Heart left ventricle (tissue), 16 donors: Measurements from ENCODE around the gene PTPRN2. TPM values are rescaled to one million over a fixed set of nuclear protein-coding genes. Genes with fewer than 3 reads are reported as not detected.

Experiments
- ATAC-seq, 4 donors: fragments of 200-7000 bp; cut with Tn5 transposase; one replicate each; pipeline ENCODE4 v1.9.1; 2020 to 2022; ENCODE audit warnings: moderate library complexity in 4 of 4, mild to moderate bottlenecking in 3 of 4, moderate number of reproducible peaks in 1 of 4
- DNase-seq, 5 donors: peaks; one replicate each; pipeline ENCODE4 v3.0.0-alpha.2; 2020
- H3K27ac ChIP-seq, 12 donors: fragments of 200-600 bp; sonication (generic) in 4 of 12; one replicate each; pipeline versions ENCODE4 v1.5.0 to v1.8.0; 2016 to 2022; ENCODE audit warnings: mild to moderate bottlenecking in 2 of 12
- H3K27me3 ChIP-seq, 9 donors: fragments of 200-600 bp; sonication (generic) in 2 of 9; one replicate each; pipeline versions ENCODE4 v1.5.1 to v1.8.0; 2016 to 2022; ENCODE audit warnings: mild to moderate bottlenecking in 3 of 9
- H3K36me3 ChIP-seq, 9 donors: fragments of 200-600 bp; sonication (generic) in 2 of 9; one replicate each; pipeline versions ENCODE4 v1.5.0 to v1.8.0; 2018 to 2022; ENCODE audit warnings: mild to moderate bottlenecking in 2 of 9
- H3K4me1 ChIP-seq, 12 donors: fragments of 200-600 bp; sonication (generic) in 4 of 12; one replicate each; pipeline versions ENCODE4 v1.5.0 to v1.8.0; 2016 to 2022; ENCODE audit warnings: mild to moderate bottlenecking in 3 of 12
- H3K4me3 ChIP-seq, 12 donors: fragments of 200-600 bp; sonication (generic) in 4 of 12; one replicate each; pipeline versions ENCODE4 v1.5.0 to v1.8.0; 2017 to 2022; ENCODE audit warnings: mild to moderate bottlenecking in 9 of 12, moderate library complexity in 4 of 12
- H3K9me3 ChIP-seq, 12 donors: fragments of 200-600 bp; sonication (generic) in 4 of 12; one replicate each; pipeline versions ENCODE4 v1.5.0 to v1.8.0; 2016 to 2022; ENCODE audit warnings: mild to moderate bottlenecking in 1 of 12
- CTCF ChIP-seq, 12 donors: fragments of 200-600 bp; sonication (generic) in 4 of 12; IDR thresholded peaks; one replicate each; pipeline versions ENCODE4 v1.5.0 to v1.8.0; 2018 to 2022; ENCODE audit warnings: antibody characterized with exemption in 12 of 12, mild to moderate bottlenecking in 5 of 12
- POLR2A ChIP-seq, 2 donors: fragments of 450-650 bp; IDR thresholded peaks; one replicate each; pipeline ENCODE4 v1.6.1; 2017; ENCODE audit warnings: antibody characterized with exemption in 2 of 2, mild to moderate bottlenecking in 2 of 2, moderate library complexity in 2 of 2
- WGBS, 4 donors: extraction: QIAGEN DNeasy Blood & Tissue Kit in 2 of 4; methylation state at CpG; one replicate each; pipeline versions ENCODE4 v1.1.5 to v1.1.7; 2013 to 2018; 5-methylcytosine and 5-hydroxymethylcytosine counted together
- intact Hi-C, 10 donors: fragments of 100-400 bp; cut with DNase I; formaldehyde crosslinking; loops; one replicate each; pipeline versions ENCODE4 v1.11.1 to v1.14.2; 2022
- polyA plus RNA-seq, 2 donors: library from polyadenylated mRNA; stranded (reverse); fragments of 200-250 nt; gene quantifications; one replicate each; pipeline ENCODE4 v1.2.3, GENCODE V29; 2013
- total RNA-seq, 9 donors: library from RNA; depleted of rRNA in 2 of 9; stranded (reverse); fragments of >200 nt in 2 of 9; fragmentation: NEBNext Ultra II Directional in 3 of 9; extraction: Animal tissue kit (Norgen Biotek cat#: 25700) in 3 of 9; gene quantifications; one replicate each; pipeline versions ENCODE4 v1.1.0 to v1.2.4, GENCODE V29; 2016 to 2023
- donor health status: ischemic (EF 13 %, LVEDD 7.1; RV severe dilation, severe dysfunction).
- donor health status: healthy with polysubstance abuse.
- donor health status: DM: no; HTN: yes; CAD: no.
- donor health status: DM: no; HTN: no; CAD: no.
- donor health status: ischemic (EF 25% LVEDD 6.9; RV normal size, moderate dysfunction).
- donor health status: ischemic (EF 25% LVEDD 5.7; RV mildly dilated, moderate dysfunction).
- donor health status: healthy.
- donor health status: DM: yes; HTN: yes; CAD: no.
- donor health status: ischemic (EF 35%, LVEDD 5.7; RV mildly dilated, moderate dysfunction).
- donor health status: nonischemic (EF 11% LVEDD 7.7; RV severe dilation, severe dysfunction).
- donor health status: DM: yes; HTN: yes; CAD: no.
- donor health status: PGD.
- donor health status: ischemic (EF 29% LVEDD 5.4; RV normal size, mild dysfunction).
- donor health status: nonischemic (EF 23%, LVEDD 6.1; RV moderate dilation, normal function).

PTPRN2 gene
- total and polyA plus RNA-seq, 11 donors: 0.61 to 2.3 (median 1.3) TPM

GRCh38 chr7:158135931-158136330, 451.7 kb downstream of the PTPRN2 start:
- ATAC-seq (no peak), DNase-seq (peak in 1 of 5 donors; percentile 29)
- TF ChIP-seq CTCF (IDR thresholded peaks at IDR 0.05) (no peak), POLR2A (IDR thresholded peaks at IDR 0.05) (no peak)
- 80 to 92% (median 82%) methylated on average over 16 of the region's 16 CpGs for WGBS, 4 donors
- no peaks in the 10 kb centered on the region for H3K4me1 ChIP-seq
- intact Hi-C loops: no loop called here
- peaks cover 0 to 3% (median 0%) of the 10 kb centered on the region in 9 donors for H3K27me3 ChIP-seq
- H3K36me3 ChIP-seq: no peaks in the 10 kb centered on the region
- no peak overlapping the region for H3K4me3 ChIP-seq
- H3K27ac ChIP-seq: no peak overlapping the region
- no peaks in the 10 kb centered on the region for H3K9me3 ChIP-seq

DNA sequence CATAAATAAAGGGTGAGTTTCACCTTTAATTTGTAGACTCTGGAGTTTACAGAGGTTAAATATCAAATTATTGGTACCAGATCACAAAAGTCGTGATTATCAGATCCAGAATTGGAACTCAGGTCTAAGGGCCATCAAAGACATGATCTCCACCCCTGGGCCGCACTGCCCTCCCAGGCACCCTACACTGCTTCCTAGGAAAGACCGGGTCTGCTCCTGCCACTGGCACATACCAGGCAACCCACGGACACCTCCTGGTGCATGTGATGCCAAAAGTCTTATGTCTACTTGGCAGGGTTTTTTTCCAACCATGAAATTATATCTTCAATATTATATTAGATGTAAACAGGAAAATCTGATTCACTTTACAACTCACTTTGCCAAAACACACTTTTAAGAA, 452.8 kb downstream of the PTPRN2 start:
- Histone ChIP-seq H3K27ac (no peak overlapping the region), H3K4me1 (no peaks in the 10 kb centered on the region), H3K36me3 (no peaks in the 10 kb centered on the region), H3K27me3 (peaks cover 0 to 3% (median 0%) of the 10 kb centered on the region in 9 donors), H3K9me3 (no peaks in the 10 kb centered on the region), H3K4me3 (no peak overlapping the region)
- no peak for DNase-seq
- no peak for TF ChIP-seq POLR2A (IDR thresholded peaks at IDR 0.05)
- no peak for TF ChIP-seq CTCF (IDR thresholded peaks at IDR 0.05)
- intact Hi-C loops: no loop called here
- no peak for ATAC-seq
- 71 to 79% (median 74%) methylated on average over 4 of the region's 4 CpGs for WGBS, 4 donors

DNA sequence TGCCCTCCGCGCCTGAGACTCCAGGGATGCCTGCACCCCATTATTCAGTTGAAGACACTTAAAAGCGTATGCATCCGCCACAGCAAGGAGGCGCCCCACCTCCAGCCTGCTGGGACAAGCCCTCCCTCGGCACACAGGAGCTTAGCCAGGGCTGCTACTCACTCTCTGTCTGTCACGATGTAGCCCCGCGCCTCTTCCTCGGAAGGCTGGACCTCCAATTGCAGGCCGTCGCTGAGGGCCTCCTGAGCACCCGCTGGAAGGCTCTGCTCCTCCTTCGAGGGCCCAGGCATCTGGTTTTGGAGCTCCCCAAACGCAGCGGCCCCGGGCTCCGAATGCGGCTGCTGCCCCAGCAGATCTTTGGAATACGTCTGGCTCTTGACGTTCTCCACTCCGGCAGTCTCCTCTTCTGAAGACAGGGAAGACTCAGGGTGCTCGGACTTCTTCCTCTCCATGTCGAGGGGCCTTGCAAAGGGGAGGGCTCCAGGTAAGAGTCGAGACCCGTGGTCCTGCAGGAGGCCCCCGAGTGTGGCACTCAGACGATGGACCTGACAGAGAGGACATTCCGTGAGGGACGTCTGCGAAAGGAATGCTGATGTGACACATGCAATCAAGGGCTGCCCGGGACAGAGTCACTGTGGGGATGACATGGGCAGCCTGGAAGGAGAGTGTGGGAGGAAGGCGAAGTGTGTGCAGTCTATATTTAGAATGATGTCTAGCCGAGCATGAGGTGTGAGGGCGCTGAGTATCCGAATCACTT, 453.9 kb downstream of the PTPRN2 start:
- H3K9me3 ChIP-seq: no peaks in the 10 kb centered on the region
- intact Hi-C loops: no loop called here
- H3K4me3 ChIP-seq: no peak overlapping the region
- 81 to 90% (median 85%) methylated on average over 34 to 36 of the region's 36 CpGs for WGBS, 4 donors
- DNase-seq (peak in 1 of 5 donors; percentile 34), ATAC-seq (no peak)
- H3K27me3 ChIP-seq: peaks cover 0 to 3% (median 0%) of the 10 kb centered on the region in 9 donors
- TF ChIP-seq CTCF (IDR thresholded peaks at IDR 0.05) (no peak), POLR2A (IDR thresholded peaks at IDR 0.05) (no peak)
- H3K4me1 ChIP-seq: no peaks in the 10 kb centered on the region
- H3K27ac ChIP-seq: no peak overlapping the region
- no peaks in the 10 kb centered on the region for H3K36me3 ChIP-seq

DNA sequence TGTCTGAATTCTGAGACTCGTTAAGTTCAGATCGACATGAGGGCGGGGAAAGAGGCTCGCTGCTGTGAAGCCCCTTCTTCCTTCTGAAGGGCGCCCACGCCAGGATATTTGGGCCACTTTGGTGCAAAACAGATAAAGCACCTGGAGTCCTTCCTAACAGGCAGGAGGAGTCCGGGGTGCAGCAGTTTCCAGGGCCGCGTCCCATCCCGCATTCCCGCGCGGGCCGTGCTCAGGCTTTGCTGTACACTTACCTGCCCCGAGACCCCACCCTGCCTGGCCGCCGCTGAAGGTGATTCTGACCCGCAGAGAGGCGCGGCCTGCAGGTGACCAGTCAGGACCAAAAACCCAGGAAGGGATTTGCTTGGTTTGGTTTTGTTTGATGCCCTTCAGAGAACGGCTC, 454.6 kb downstream of the PTPRN2 start:
- ATAC-seq: no peak
- intact Hi-C loops: no loop called here
- H3K9me3 ChIP-seq: no peaks in the 10 kb centered on the region
- WGBS, 4 donors: 90 to 95% (median 94%) methylated on average over 18 to 21 of the region's 21 CpGs
- no peak overlapping the region for H3K4me3 ChIP-seq
- H3K27me3 ChIP-seq: peaks cover 0 to 3% (median 0%) of the 10 kb centered on the region in 9 donors
- peak in 1 of 5 donors; percentile 62 for DNase-seq
- H3K4me1 ChIP-seq: no peaks in the 10 kb centered on the region
- H3K36me3 ChIP-seq: no peaks in the 10 kb centered on the region
- H3K27ac ChIP-seq: no peak overlapping the region
- TF ChIP-seq POLR2A (IDR thresholded peaks at IDR 0.05) (no peak), CTCF (IDR thresholded peaks at IDR 0.05) (no peak)
